ENCODE data around the gene KCNK10.

Gene KCNK10

GRCh38 chr14:88333036-88333435 is 10.0 kb upstream of the KCNK10 start:
- H3K79me2 ChIP-seq (ENCODE audit: low read length): no peaks in the 10 kb centered on the region
- no peak overlapping the region for H2AFZ ChIP-seq (ENCODE audit: low read depth, low read length)
- no peaks in the 10 kb centered on the region for H4K20me1 ChIP-seq (ENCODE audit: insufficient read depth, low read length)
- no peak overlapping the region for H3K4me3 ChIP-seq (ENCODE audit: low read length)
- no peaks in the 10 kb centered on the region for H3K9me3 ChIP-seq (ENCODE audit: insufficient read depth, low read length)
- no peaks in the 10 kb centered on the region for H3K36me3 ChIP-seq (replicated peaks; ENCODE audit: low read depth, low read length)
- H3K27me3 ChIP-seq (ENCODE audit: low read depth, low read length): peaks cover 21% of the 10 kb centered on the region
- TF ChIP-seq EZH2phosphoT487 (IDR thresholded peaks at IDR 0.05; ENCODE audit: low read depth) (no peak), CTCF (IDR thresholded peaks at IDR 0.05; ENCODE audit: low read depth, low read length) (no peak)
- no peak overlapping the region for H3K9ac ChIP-seq (ENCODE audit: low read length)
- H3K4me1 ChIP-seq (ENCODE audit: low read length): no peaks in the 10 kb centered on the region
- H3K4me2 ChIP-seq (ENCODE audit: low read length): no peak overlapping the region
- no peak overlapping the region for H3K27ac ChIP-seq (ENCODE audit: low read length)

GRCh38 chr14:88327497-88327896 is 4.4 kb upstream of the KCNK10 start:
- no peak for TF ChIP-seq EZH2phosphoT487 (IDR thresholded peaks at IDR 0.05; ENCODE audit: low read depth)
- no peak for TF ChIP-seq CTCF (IDR thresholded peaks at IDR 0.05; ENCODE audit: low read depth, low read length)
- Histone ChIP-seq H3K27ac (ENCODE audit: low read length) (no peak overlapping the region), H3K4me2 (ENCODE audit: low read length) (no peak overlapping the region), H3K9me3 (ENCODE audit: insufficient read depth, low read length) (no peaks in the 10 kb centered on the region), H3K4me3 (ENCODE audit: low read length) (no peak overlapping the region), H3K4me1 (ENCODE audit: low read length) (0 out of 2 replicates have a peak, but pooled peaks cover 5% of the 10 kb centered on the region), H4K20me1 (ENCODE audit: insufficient read depth, low read length) (no peaks in the 10 kb centered on the region), H3K9ac (ENCODE audit: low read length) (no peak overlapping the region), H3K79me2 (ENCODE audit: low read length) (no peaks in the 10 kb centered on the region), H3K36me3 (replicated peaks; ENCODE audit: low read depth, low read length) (no peaks in the 10 kb centered on the region), H2AFZ (ENCODE audit: low read depth, low read length) (no peak overlapping the region), H3K27me3 (ENCODE audit: low read depth, low read length) (peaks cover 56% of the 10 kb centered on the region)

- no peak overlapping the region for H3K27ac ChIP-seq (ENCODE audit: low read length)
- H3K4me3 ChIP-seq (ENCODE audit: low read length): no peak overlapping the region
- H2AFZ ChIP-seq (ENCODE audit: low read depth, low read length): no peak overlapping the region
- TF ChIP-seq CTCF (IDR thresholded peaks at IDR 0.05; ENCODE audit: low read depth, low read length): no peak
- no peak for TF ChIP-seq EZH2phosphoT487 (IDR thresholded peaks at IDR 0.05; ENCODE audit: low read depth)
- peaks cover 61% of the 10 kb centered on the region for H3K27me3 ChIP-seq (ENCODE audit: low read depth, low read length)
- no peak overlapping the region for H3K9ac ChIP-seq (ENCODE audit: low read length)
- H3K9me3 ChIP-seq (ENCODE audit: insufficient read depth, low read length): no peaks in the 10 kb centered on the region
- no peaks in the 10 kb centered on the region for H4K20me1 ChIP-seq (ENCODE audit: insufficient read depth, low read length)
- no peaks in the 10 kb centered on the region for H3K36me3 ChIP-seq (replicated peaks; ENCODE audit: low read depth, low read length)
- H3K79me2 ChIP-seq (ENCODE audit: low read length): no peaks in the 10 kb centered on the region
- no peak overlapping the region for H3K4me2 ChIP-seq (ENCODE audit: low read length)
- H3K4me1 ChIP-seq (ENCODE audit: low read length): 0 out of 2 replicates have a peak, but pooled peaks cover 5% of the 10 kb centered on the region
These were observed 3.5 kb upstream of the KCNK10 start for GRCh38 chr14:88326352-88327103.

DNA sequence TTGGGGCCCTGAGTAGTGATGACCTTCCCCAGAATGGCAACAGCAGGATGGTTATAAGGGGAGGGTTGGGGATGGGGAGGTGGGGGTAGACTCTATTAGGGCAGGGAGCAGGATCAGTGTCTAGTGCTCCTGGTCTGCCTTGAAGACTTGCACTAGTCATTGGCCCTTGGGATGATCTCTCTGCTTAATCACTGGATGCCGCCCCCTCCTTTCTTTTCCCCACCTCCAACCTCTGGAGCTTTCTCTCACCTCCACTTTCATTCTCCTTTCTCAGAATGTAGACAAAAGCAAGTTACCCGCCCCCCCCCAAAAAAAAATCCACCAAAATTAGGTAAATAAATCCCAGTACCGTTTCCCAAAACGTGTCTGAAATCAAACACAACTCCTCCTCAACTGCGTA is 2.8 kb upstream of the KCNK10 start:
- Histone ChIP-seq H3K9me3 (ENCODE audit: insufficient read depth, low read length) (no peaks in the 10 kb centered on the region), H3K9ac (ENCODE audit: low read length) (no peak overlapping the region), H3K4me1 (ENCODE audit: low read length) (0 out of 2 replicates have a peak, but pooled peaks cover 5% of the 10 kb centered on the region), H3K79me2 (ENCODE audit: low read length) (no peaks in the 10 kb centered on the region), H3K27me3 (ENCODE audit: low read depth, low read length) (peaks cover 66% of the 10 kb centered on the region), H2AFZ (ENCODE audit: low read depth, low read length) (no peak overlapping the region), H3K36me3 (replicated peaks; ENCODE audit: low read depth, low read length) (no peaks in the 10 kb centered on the region), H3K4me2 (ENCODE audit: low read length) (no peak overlapping the region), H3K4me3 (ENCODE audit: low read length) (no peak overlapping the region), H3K27ac (ENCODE audit: low read length) (no peak overlapping the region), H4K20me1 (ENCODE audit: insufficient read depth, low read length) (no peaks in the 10 kb centered on the region)
- no peak for TF ChIP-seq CTCF (IDR thresholded peaks at IDR 0.05; ENCODE audit: low read depth, low read length)
- TF ChIP-seq EZH2phosphoT487 (IDR thresholded peaks at IDR 0.05; ENCODE audit: low read depth): no peak

Measured in OCI-LY3 (cell line).